H1 (cell line): ENCODE measurements around the gene TLNRD1. TPM values are rescaled to one million over a fixed set of nuclear protein-coding genes. Genes with fewer than 3 reads are reported as not detected.

Experiments
- microRNA-seq, 2 experiments: library from miRNA; unstranded; fragments of <30 nt; microRNA quantifications; one replicate each; pipeline versions ENCODE4 to v1.2.0, GENCODE V29; 2016 to 2020; ENCODE audit warnings: borderline microRNAs expressed in 2 of 2, borderline number of aligned reads in 2 of 2, borderline replicate concordance in 1 of 2
- polyA plus RNA-seq, 7 experiments: library from polyadenylated mRNA; depleted of rRNA in 3 of 7; stranded (reverse) in 5 of 7; unstranded in 2 of 7; fragments of >200 nt in 5 of 7; fragments of 200-250 nt in 2 of 7; gene quantifications; 1 replicate in 5 of 7; 2 replicates in 1 of 7; 4 replicates in 1 of 7; pipeline versions ENCODE4 v1.2.1 to v1.2.3, GENCODE V29; 2011 to 2013; ENCODE audit warnings: missing spikeins in 2 of 7, mixed read lengths in 2 of 7
- small RNA-seq: library from polyadenylated mRNA; stranded (forward); fragments of <200 nt; extraction: miRNeasy Mini kit (QIAGEN cat#:217004); gene quantifications from one replicate; pipeline ENCODE3, GENCODE V24; 2013; ENCODE audit not compliant: insufficient read depth
- total RNA-seq: library from RNA; stranded (reverse); fragmentation: NEBNext Ultra II Directional; extraction: Animal tissue kit (Norgen Biotek cat#: 25700); gene quantifications from 2 replicates; pipeline ENCODE4 v1.2.1, GENCODE V29; 2021

TLNRD1 gene
- total and polyA plus RNA-seq, 2 of the 8 experiments (the other 6 are each of a cell fraction or from before 2014, with no cell fraction given): 12.2 to 20.5 TPM

Small RNA genes lying within 50 kb of the gene (microRNA-seq; reads per million reads assigned to microRNA genes)
- 0 reads per million in 2 experiments for gene MIR4514

Small RNA genes lying within 50 kb of the gene (small RNA-seq; reads per million reads assigned to genes)
- not detected for gene MIR4514

Other genes with a start within 250 kb of the TLNRD1 start
- 0.60 and 1.8 TPM in 2 replicates for gene CEMIP, start 221.6 kb upstream of the TLNRD1 start, total RNA-seq
- 0.11 and 0.16 TPM in 2 replicates for gene CEMIP, start 221.6 kb upstream of the TLNRD1 start, polyA plus RNA-seq (2011; rRNA removed)
- 28.3 and 30.2 TPM in 2 replicates for gene MESD, start 11.1 kb upstream of the TLNRD1 start, total RNA-seq
- 9.0 and 11.0 TPM in 2 replicates for gene MESD, start 11.1 kb upstream of the TLNRD1 start, polyA plus RNA-seq (2011; rRNA removed)
- gene CFAP161, start 133.3 kb downstream of the TLNRD1 start, total RNA-seq: not detected in 2 replicates
- 0.05 TPM in 1 of 2 replicates, not detected in the other for gene CFAP161, start 133.3 kb downstream of the TLNRD1 start, polyA plus RNA-seq (2011; rRNA removed)
- 0.09 and 0.46 TPM in 2 replicates for gene IL16, start 196.0 kb downstream of the TLNRD1 start, total RNA-seq
- 0.03 and 0.16 TPM in 2 replicates for gene IL16, start 196.0 kb downstream of the TLNRD1 start, polyA plus RNA-seq (2011; rRNA removed)